HAP-1 (cell line): ENCODE results near the gene GUCA1C.

Experiments used
- DNase-seq, 2 experiments: peaks; one replicate each; pipeline ENCODE4 v3.0.0-alpha.2; 2016 to 2020; ENCODE audit warnings: low spot score in 2 of 2
- H3K27me3 ChIP-seq: fragments of 250-450 bp; sonication (Bioruptor Pico); 2 replicates; pipeline ENCODE4 v1.5.1; 2020; ENCODE audit warnings: low read depth, mild to moderate bottlenecking, moderate library complexity
- H3K36me3 ChIP-seq: fragments of 250-450 bp; sonication (Bioruptor Pico); replicated peaks from 2 replicates; pipeline ENCODE4 v1.5.1; 2020; ENCODE audit warnings: mild to moderate bottlenecking
- H3K4me1 ChIP-seq: fragments of 250-450 bp; sonication (Bioruptor Pico); 2 replicates; pipeline ENCODE4 v1.5.1; 2020; ENCODE audit warnings: mild to moderate bottlenecking
- H3K4me3 ChIP-seq: fragments of 250-450 bp; sonication (Bioruptor Pico); 2 replicates; pipeline ENCODE4 v1.5.1; 2020; ENCODE audit warnings: mild to moderate bottlenecking, moderate library complexity
- H3K9me3 ChIP-seq: fragments of 250-450 bp; sonication (Bioruptor Pico); 2 replicates; pipeline ENCODE4 v1.5.1; 2020; ENCODE audit warnings: mild to moderate bottlenecking, moderate library complexity
- in situ Hi-C: fragments of 300-500 bp; cut with MboI; formaldehyde crosslinking; loops from 3 replicates; pipeline ENCODE4 v1.14.3; 2020; ENCODE audit warnings: low sequenced_read_pairs, inconsistent platforms, mixed read lengths

Gene GUCA1C

GRCh38 chr3:108953700-108954099 lies at the start of gene GUCA1C:
TSS of gene GUCA1C (minus strand) at chr3:108953879. CDS start at chr3:108953762, 117 bp downstream.
- Histone ChIP-seq H3K4me1 (peaks cover 17% of the 10 kb centered on the region), H3K36me3 (no peaks in the 10 kb centered on the region), H3K9me3 (no peaks in the 10 kb centered on the region), H3K4me3 (no peak within 1 kb of the TSS), H3K27me3 (no peaks in the 10 kb centered on the region)
- in situ Hi-C loops = no loop called here
- DNase-seq = no peak

- DNase-seq = no peak
- H3K4me1 ChIP-seq = no peaks in the 10 kb centered on the region
- in situ Hi-C loops = no loop called here
- H3K4me3 ChIP-seq = no peak overlapping the region
- H3K27me3 ChIP-seq = no peaks in the 10 kb centered on the region
- H3K36me3 ChIP-seq = no peaks in the 10 kb centered on the region
- H3K9me3 ChIP-seq = no peaks in the 10 kb centered on the region
These were observed 44.8 kb upstream of the GUCA1C start for GRCh38 chr3:108998436-108998835.

GRCh38 chr3:108985844-108986243 lies 32.2 kb upstream of the GUCA1C start:
- H3K27me3 ChIP-seq = 0 out of 2 replicates have a peak, but pooled peaks cover 2% of the 10 kb centered on the region
- DNase-seq = no peak
- H3K36me3 ChIP-seq = no peaks in the 10 kb centered on the region
- H3K4me1 ChIP-seq = no peaks in the 10 kb centered on the region; the same call in 1 of the 2 replicates
- in situ Hi-C loops = no loop called here
- H3K4me3 ChIP-seq = no peak overlapping the region
- no peaks in the 10 kb centered on the region for H3K9me3 ChIP-seq

- H3K4me1 ChIP-seq = no peaks in the 10 kb centered on the region; the same call in 1 of the 2 replicates
- no peaks in the 10 kb centered on the region for H3K9me3 ChIP-seq
- H3K36me3 ChIP-seq = no peaks in the 10 kb centered on the region
- H3K4me3 ChIP-seq = no peak overlapping the region
- in situ Hi-C loops = no loop called here
- H3K27me3 ChIP-seq = no peaks in the 10 kb centered on the region
- DNase-seq = no peak
These were observed 29.4 kb upstream of the GUCA1C start for GRCh38 chr3:108983051-108983450.

GRCh38 chr3:108976058-108976457 lies 22.4 kb upstream of the GUCA1C start:
- H3K9me3 ChIP-seq = no peaks in the 10 kb centered on the region
- no peaks in the 10 kb centered on the region for H3K27me3 ChIP-seq
- in situ Hi-C loops = no loop called here
- no peak overlapping the region for H3K4me3 ChIP-seq
- H3K4me1 ChIP-seq = no peaks in the 10 kb centered on the region
- no peak for DNase-seq
- no peaks in the 10 kb centered on the region for H3K36me3 ChIP-seq

GRCh38 chr3:108973019-108973418 lies 19.3 kb upstream of the GUCA1C start:
- Histone ChIP-seq H3K36me3 (no peaks in the 10 kb centered on the region), H3K4me1 (no peaks in the 10 kb centered on the region), H3K27me3 (no peaks in the 10 kb centered on the region), H3K9me3 (no peaks in the 10 kb centered on the region), H3K4me3 (no peak overlapping the region)
- no peak for DNase-seq
- in situ Hi-C loops = no loop called here

- Histone ChIP-seq H3K27me3 (no peaks in the 10 kb centered on the region), H3K36me3 (no peaks in the 10 kb centered on the region), H3K9me3 (no peaks in the 10 kb centered on the region), H3K4me3 (no peak overlapping the region), H3K4me1 (no peaks in the 10 kb centered on the region)
- in situ Hi-C loops = no loop called here
- DNase-seq = no peak
These were observed 18.8 kb upstream of the GUCA1C start for GRCh38 chr3:108972482-108972881.

- no peaks in the 10 kb centered on the region for H3K9me3 ChIP-seq
- in situ Hi-C loops = no loop called here
- no peaks in the 10 kb centered on the region for H3K4me1 ChIP-seq
- no peak overlapping the region for H3K4me3 ChIP-seq
- DNase-seq = no peak
- no peaks in the 10 kb centered on the region for H3K36me3 ChIP-seq
- H3K27me3 ChIP-seq = no peaks in the 10 kb centered on the region
These were observed 16.9 kb upstream of the GUCA1C start for GRCh38 chr3:108970561-108970960.

GRCh38 chr3:108966773-108967172 lies 13.1 kb upstream of the GUCA1C start:
- Histone ChIP-seq H3K4me3 (no peak overlapping the region), H3K36me3 (no peaks in the 10 kb centered on the region), H3K27me3 (no peaks in the 10 kb centered on the region), H3K9me3 (no peaks in the 10 kb centered on the region), H3K4me1 (no peaks in the 10 kb centered on the region)
- no peak for DNase-seq
- in situ Hi-C loops = no loop called here

GRCh38 chr3:108959017-108959416 lies 5.3 kb upstream of the GUCA1C start:
- peak; percentile 31 to 64 for DNase-seq
- H3K36me3 ChIP-seq = no peaks in the 10 kb centered on the region
- no peak overlapping the region for H3K4me3 ChIP-seq
- no peaks in the 10 kb centered on the region for H3K9me3 ChIP-seq
- in situ Hi-C loops = no loop called here
- H3K27me3 ChIP-seq = no peaks in the 10 kb centered on the region
- H3K4me1 ChIP-seq = peaks cover 23% of the 10 kb centered on the region

GRCh38 chr3:108953210-108953609 lies 469 bp downstream of the GUCA1C start:
- no peak for DNase-seq
- in situ Hi-C loops = no loop called here
- Histone ChIP-seq H3K9me3 (no peaks in the 10 kb centered on the region), H3K27me3 (no peaks in the 10 kb centered on the region), H3K36me3 (no peaks in the 10 kb centered on the region), H3K4me3 (no peak overlapping the region), H3K4me1 (peaks cover 17% of the 10 kb centered on the region)

- H3K4me3 ChIP-seq = no peak overlapping the region
- no peaks in the 10 kb centered on the region for H3K27me3 ChIP-seq
- H3K9me3 ChIP-seq = no peaks in the 10 kb centered on the region
- DNase-seq = peak; percentile 25 to 79
- H3K4me1 ChIP-seq = peaks cover 14% of the 10 kb centered on the region
- no peaks in the 10 kb centered on the region for H3K36me3 ChIP-seq
- in situ Hi-C loops = no loop called here
These were observed 1.7 kb downstream of the GUCA1C start for GRCh38 chr3:108951820-108952501.

- H3K36me3 ChIP-seq = no peaks in the 10 kb centered on the region
- H3K4me1 ChIP-seq = peaks cover 11% of the 10 kb centered on the region
- H3K4me3 ChIP-seq = no peak overlapping the region
- in situ Hi-C loops = no loop called here
- no peak for DNase-seq
- no peaks in the 10 kb centered on the region for H3K27me3 ChIP-seq
- H3K9me3 ChIP-seq = no peaks in the 10 kb centered on the region
These were observed 5.8 kb downstream of the GUCA1C start for GRCh38 chr3:108947855-108948254.

- Histone ChIP-seq H3K27me3 (no peaks in the 10 kb centered on the region), H3K4me3 (no peak overlapping the region), H3K36me3 (no peaks in the 10 kb centered on the region), H3K9me3 (no peaks in the 10 kb centered on the region), H3K4me1 (peaks cover 2% of the 10 kb centered on the region)
- in situ Hi-C loops = no loop called here
- no peak for DNase-seq
These were observed 7.1 kb downstream of the GUCA1C start for GRCh38 chr3:108946292-108947285.
